Stimulated activated CD8-positive, alpha-beta memory T cell treated with anti-CD3 and anti-CD28 coated beads, Interleukin-12 subunit alpha, Interleukin-12 subunit beta, amount 100 ng/mL, for 24 hours (primary cell): ENCODE data around the gene LCE1E.

Experiments
- DNase-seq: peaks from one replicate; pipeline ENCODE4 v3.0.0-alpha.2; 2020; ENCODE audit errors: extremely low read depth

Gene LCE1E

GRCh38 chr1:152786077-152786476 lies at the start of gene LCE1E:
Gene LCE1E, plus strand, starts transcription at chr1:152786257. Its CDS starts 1,043 bp downstream, at chr1:152787300.
- no peak for DNase-seq

GRCh38 chr1:152737997-152738396 lies 48.1 kb upstream of the LCE1E start:
- no peak for DNase-seq

- no peak for DNase-seq
Measured at GRCh38 chr1:152739841-152740240, 46.2 kb upstream of the LCE1E start.

GRCh38 chr1:152741656-152742055 lies 44.4 kb upstream of the LCE1E start:
- no peak for DNase-seq

GRCh38 chr1:152743371-152744145 lies 42.5 kb upstream of the LCE1E start:
- DNase-seq = no peak

- no peak for DNase-seq
Measured at GRCh38 chr1:152745289-152745704, 40.8 kb upstream of the LCE1E start.

- DNase-seq = no peak
Measured at GRCh38 chr1:152745765-152746444, 40.2 kb upstream of the LCE1E start.

- no peak for DNase-seq
Measured at GRCh38 chr1:152747831-152748230, 38.2 kb upstream of the LCE1E start.

GRCh38 chr1:152752225-152752624 lies 33.8 kb upstream of the LCE1E start:
- no peak for DNase-seq

GRCh38 chr1:152753586-152753985 lies 32.5 kb upstream of the LCE1E start:
- no peak for DNase-seq

GRCh38 chr1:152756872-152757271 lies 29.2 kb upstream of the LCE1E start:
- DNase-seq = no peak

- no peak for DNase-seq
Measured at GRCh38 chr1:152757747-152758146, 28.3 kb upstream of the LCE1E start, which contains the start of gene KPRP. Gene KPRP, plus strand, starts transcription at chr1:152758025. Its CDS starts 1,564 bp downstream, at chr1:152759589.

GRCh38 chr1:152758636-152759035 lies 27.4 kb upstream of the LCE1E start:
- DNase-seq = no peak

GRCh38 chr1:152759453-152760173 lies 26.4 kb upstream of the LCE1E start:
- no peak for DNase-seq

- no peak for DNase-seq
Measured at GRCh38 chr1:152760551-152761190, 25.4 kb upstream of the LCE1E start.

GRCh38 chr1:152761609-152762213 lies 24.3 kb upstream of the LCE1E start:
- no peak for DNase-seq

- DNase-seq = no peak
Measured at GRCh38 chr1:152768847-152769533, 17.1 kb upstream of the LCE1E start.

GRCh38 chr1:152770411-152770810 lies 15.6 kb upstream of the LCE1E start:
- no peak for DNase-seq

GRCh38 chr1:152774875-152775274 lies 11.2 kb upstream of the LCE1E start, which contains the start of gene LCE1F:
Gene LCE1F, plus strand, starts transcription at chr1:152775140. Its CDS starts 1,232 bp downstream, at chr1:152776372.
- no peak for DNase-seq

- no peak for DNase-seq
Measured at GRCh38 chr1:152776361-152776760, 9.7 kb upstream of the LCE1E start.
